A204.1 (cell line): ENCODE data around the gene ITFG1.
"Not testable (repeated sequence)": the region's sequence is repeated elsewhere in the genome, so short reads cannot be mapped to it uniquely, and the experiment has no call there.

Experiments
- FAIRE-seq: peaks from 2 replicates; lab custom pipeline; 2012; peaks lifted over from hg19 to GRCh38; lab: Jason Lieb, UNC

The ITFG1 gene

GRCh38 chr16:47236716-47237115 lies 224.1 kb downstream of the ITFG1 start:
- no peak for FAIRE-seq

DNA sequence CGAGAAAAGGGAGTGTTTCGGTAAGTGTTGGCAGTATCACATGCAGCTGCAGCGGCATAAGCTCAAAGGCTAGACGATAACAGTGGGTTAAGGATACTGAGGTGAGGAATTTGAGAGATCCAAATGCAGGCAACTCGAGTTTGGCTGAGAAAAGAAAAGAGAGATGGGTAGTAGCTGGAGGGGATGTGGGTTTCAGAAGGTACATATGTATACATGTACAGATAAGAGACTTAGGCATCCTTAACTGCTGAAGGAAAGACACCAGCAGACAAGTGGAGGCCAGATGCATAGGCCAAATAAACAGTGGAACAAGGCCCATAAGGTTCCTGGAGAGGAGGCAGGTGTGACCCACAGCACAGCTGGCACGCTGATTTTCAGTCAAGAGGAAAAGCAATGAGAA lies 230.6 kb downstream of the ITFG1 start:
- no peak for FAIRE-seq

- FAIRE-seq, result no peak
These were observed 231.5 kb downstream of the ITFG1 start for GRCh38 chr16:47229053-47230050.

DNA sequence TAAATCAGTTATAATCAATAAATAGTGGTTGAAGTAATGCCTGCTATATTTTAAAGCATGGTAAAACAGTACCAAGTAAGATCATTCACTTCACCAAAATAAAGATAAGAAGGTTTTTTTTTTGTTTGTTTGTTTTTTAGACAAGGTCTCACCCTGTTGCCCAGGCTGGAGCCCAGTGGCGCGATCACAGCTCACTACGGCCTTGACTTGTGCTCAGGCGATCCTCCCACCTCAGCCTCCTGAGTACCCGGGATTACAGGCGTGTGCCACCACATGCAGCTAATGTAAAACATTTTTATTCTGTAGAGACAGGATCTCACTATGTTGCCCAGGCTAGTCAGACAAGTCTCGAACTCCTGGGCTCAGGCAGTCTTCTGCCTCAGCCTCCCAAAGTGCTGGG lies 232.6 kb downstream of the ITFG1 start:
- no peak for FAIRE-seq

GRCh38 chr16:47213761-47214440 lies 247.0 kb downstream of the ITFG1 start:
- FAIRE-seq, result no peak

DNA sequence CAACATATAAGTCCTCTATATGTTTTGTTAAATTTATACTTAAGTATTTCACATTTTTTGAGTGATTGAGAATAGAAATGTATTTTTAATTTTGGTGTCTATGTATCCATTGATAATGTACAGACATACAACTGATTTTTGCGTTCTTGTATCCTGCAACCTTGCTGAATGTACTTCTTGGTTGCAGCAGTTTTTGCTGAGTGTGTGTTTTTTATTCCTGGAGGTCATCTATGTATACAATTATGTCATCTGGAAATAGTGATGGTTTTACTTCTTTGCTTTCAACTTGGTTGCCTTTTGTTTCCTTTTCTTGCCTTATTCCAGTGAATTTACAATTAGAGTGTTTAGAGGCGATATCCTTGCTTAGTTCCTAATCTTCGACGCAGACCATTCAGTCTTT lies 249.6 kb downstream of the ITFG1 start:
- FAIRE-seq, result no peak

DNA sequence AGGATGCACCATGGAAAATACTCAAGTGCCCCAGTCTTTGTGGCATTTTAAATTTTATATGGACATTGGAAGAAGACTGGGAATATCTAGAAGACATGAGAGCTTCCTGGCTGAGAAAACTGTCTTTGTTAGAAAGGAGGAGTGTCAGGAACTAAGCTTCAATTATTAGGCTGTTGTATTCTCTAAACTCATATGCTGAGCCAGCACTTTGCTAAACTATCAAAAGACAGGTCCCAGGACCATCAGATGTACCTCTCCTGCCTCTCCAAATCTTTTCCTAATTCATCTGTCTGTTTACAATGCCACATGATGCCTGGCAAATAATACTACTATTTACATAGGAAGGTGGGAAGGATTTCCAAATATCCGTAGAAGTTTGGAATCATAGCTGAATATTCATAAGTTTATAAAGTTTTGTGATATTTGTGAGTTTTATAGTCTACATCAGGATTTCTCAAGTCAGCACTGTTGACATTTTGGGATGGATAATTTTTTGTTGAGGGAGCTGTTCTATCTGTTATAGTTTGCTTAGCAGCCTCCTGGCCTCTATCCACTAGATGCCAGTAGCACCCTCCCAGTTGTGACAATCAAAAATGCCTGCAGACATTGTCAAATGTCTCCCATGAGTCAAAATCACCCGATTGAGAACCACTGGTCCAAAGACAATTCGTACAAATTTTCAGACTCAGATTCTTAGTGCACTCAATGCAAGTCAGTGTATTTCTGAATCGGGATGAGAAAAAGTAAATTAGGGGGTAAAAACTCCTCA lies 255.9 kb downstream of the ITFG1 start:
- no peak for FAIRE-seq

GRCh38 chr16:47203433-47203832 lies 257.4 kb downstream of the ITFG1 start:
- FAIRE-seq, result not testable (repeated sequence)

DNA sequence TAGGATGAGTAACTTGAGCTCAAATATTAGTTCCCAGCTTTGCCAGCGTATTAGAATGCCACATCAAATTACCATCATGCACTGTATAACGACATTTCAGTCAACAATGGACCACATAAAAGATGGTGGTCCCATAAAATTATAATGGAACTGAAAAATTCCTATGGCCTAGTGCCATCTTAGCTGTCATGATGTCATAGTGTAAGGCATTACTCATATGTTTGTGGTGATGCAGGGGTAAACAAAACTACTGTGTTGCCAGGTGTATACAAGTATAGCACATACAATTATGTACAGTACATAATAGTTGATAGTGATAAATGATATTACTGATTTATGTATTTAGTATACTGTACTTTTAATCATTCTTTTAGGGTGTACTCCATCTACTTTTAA lies 262.7 kb downstream of the ITFG1 start:
- no peak for FAIRE-seq

DNA sequence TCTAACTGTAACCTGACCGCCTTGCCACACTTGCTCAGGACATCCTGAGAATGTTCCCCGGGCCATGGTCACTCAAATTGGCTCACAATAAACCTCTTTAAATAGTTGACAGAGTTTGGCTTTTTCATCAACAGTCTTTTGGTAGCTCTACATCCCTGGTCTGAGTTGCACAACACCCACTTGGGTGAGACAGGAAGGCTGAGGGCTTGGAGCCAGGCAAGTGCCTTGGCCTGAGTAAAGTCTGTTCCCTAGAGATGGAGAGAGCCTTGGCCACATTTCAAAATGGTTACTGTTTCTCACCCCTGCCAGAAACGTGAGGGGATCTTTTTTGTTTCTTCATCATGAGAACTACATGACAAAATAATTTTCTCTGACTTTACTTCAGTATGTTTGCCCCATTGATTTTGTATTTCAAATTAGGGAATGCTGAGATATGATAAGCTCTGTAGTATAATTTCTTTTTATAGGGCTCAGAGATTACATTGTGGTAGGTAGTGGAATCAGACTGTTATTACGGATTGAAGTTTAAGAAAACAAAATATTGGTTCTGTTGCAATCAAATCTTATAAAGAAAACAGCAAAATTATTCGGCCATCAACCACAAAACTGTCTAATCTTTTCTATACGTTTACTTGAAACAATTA lies 263.2 kb downstream of the ITFG1 start:
- no peak for FAIRE-seq

DNA sequence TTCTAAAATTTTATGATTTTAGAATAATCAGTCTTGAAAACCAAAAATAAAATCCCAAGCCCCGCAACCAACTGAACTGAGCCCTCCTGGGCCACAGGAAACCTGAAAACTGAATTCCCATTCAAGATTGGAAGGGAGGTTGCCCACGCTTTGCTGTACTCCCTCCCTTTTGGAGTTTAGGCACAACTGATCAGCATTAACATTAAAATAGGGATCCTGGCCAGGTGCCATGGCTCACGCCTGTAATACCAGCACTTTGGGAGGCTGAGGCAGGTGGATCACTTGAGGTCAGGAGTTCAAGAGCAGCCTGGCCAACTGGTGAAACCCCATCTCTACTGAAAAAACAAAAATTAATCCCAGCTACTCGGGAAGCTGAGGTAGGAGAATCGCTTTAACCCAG lies 264.4 kb downstream of the ITFG1 start:
- no peak for FAIRE-seq

DNA sequence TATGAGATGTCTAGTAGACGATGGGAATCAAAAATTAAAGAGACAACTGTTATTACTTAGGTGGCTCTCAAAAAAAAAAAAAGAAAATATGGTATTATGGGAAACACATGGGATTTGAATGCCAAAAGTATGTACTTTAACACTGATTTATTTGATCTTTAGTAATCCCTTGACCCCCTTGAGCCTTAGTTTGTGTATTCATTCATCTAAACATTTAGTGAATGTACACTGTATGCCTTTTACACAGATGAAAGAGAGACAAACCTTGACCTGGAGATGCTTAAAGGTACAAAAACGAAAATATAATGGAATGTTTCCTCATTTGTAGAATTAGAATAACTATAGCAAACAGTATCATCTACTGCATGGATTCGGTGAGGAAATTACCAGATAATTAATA lies 278.5 kb downstream of the ITFG1 start:
- no peak for FAIRE-seq

DNA sequence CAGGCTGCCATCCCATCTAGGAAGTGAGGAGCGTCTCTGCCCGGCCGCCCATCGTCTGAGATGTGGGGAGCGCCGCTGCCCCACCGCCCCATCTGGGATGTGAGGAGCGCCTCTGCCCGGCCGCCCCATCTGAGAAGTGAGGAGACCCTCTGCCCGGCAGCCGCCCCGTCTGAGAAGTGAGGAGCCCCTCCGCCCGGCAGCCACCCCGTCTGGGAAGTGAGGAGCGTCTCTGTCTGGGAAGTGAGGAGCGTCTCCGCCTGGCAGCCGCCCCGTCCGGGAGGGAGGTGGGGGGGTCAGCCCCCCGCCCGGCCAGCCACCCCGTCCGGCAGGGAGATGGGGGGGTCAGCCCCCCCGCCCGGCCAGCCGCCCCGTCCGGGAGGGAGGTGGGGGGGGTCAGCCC lies 279.8 kb downstream of the ITFG1 start:
- FAIRE-seq, result not testable (repeated sequence)

DNA sequence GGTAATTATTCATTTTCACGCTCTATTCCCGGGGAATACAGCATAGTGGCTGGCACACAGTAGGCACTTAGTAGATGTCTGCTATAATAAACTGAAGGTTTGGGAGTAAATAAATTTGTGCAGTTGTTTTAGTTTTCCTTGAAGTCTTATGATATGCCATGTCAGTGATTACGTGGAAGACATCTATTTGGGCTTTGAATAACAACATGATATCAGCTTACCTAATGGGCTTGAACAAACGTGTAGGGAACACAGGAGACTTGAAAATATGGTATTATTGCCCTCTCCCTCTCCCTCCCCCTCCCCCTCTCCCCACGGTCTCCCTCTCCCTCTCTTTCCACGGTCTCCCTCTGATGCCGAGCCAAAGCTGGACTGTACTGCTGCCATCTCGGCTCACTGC lies 280.8 kb downstream of the ITFG1 start:
- no peak for FAIRE-seq

DNA sequence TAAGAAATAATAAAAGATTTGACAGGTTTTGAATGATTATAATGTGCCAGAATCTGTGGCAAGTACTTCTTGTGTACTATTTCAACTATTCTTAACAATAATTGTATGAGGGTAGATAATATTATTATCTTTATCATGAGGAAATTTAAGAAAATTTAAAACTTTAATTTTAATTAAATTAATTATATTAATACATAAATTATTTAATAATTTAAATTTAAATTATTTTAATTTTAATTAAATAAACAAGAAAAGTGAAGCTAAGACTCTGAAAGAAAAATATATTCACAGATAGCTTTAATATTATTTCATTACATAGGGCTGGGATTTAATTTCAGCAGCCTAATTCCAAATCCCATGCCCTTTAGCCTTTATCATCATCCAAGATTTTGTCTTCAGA lies 285.7 kb downstream of the ITFG1 start:
- FAIRE-seq, result peak; percentile 96

- FAIRE-seq, result no peak
These were observed 298.0 kb downstream of the ITFG1 start for GRCh38 chr16:47162670-47163420.

- no peak for FAIRE-seq
These were observed 299.4 kb downstream of the ITFG1 start for GRCh38 chr16:47161464-47161863.

DNA sequence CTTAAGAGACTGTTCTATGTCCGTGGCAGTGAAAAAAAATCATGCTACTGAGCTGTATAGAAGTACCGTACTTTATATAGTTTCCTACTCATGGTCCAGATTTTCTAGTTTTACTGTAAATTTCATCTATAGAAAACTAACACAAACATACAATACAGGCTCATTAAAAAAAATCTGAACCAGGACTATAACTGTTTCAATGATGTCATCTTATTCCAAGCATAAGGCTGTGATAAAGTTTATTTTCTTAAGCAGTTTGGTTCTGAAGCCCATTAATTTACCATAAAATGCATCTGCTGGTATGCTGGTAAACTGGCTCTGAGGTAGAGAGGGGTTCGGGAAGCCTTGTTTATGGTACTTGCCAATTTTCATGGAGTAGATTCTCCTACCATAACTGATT lies 300.4 kb downstream of the ITFG1 start:
- no peak for FAIRE-seq

DNA sequence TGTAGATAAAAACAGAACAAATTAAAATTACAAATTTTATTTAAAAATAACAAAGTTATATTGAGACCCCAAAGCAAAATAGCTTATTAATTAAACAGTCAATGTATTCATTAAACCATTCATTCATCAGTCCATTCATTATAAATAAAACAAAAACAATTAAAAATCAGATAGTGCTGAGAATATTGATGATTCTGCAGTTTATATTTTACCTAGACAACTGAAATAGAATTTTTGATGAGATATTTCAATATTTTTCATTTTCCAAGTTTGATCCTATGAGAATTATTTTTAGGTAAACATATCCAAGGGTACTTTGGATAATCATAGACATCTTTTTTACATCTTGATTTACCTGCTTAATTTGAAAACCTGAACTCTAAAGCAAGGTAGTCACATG lies 301.9 kb downstream of the ITFG1 start:
- peak; percentile 32 for FAIRE-seq

DNA sequence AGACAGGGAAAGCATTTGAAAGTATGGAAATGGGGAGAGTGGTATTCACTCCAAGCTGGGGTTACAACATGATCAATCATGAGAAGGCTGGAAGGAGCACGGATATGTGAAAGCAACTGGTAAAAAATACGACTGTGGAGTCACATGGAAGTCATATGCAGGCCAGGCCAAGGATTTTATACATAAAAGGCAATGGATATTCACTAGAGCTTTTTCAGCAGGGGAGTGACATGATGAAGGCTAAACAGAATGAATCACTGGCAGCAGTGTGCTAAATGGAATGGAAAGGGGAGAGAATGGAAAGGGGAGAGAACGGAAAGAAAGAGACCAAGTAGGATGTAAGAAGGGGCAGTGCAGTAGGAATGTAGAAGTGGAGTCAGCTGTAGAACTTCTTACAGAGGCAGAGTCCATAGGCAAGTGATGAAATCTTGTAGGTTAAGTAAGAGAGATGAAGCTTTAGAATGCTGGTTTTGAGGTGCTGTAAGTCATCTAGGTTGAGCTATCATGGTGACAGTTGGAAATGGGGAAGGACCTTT lies 304.1 kb downstream of the ITFG1 start:
- FAIRE-seq, result no peak

GRCh38 chr16:47152501-47152900 lies 308.4 kb downstream of the ITFG1 start:
- not testable (repeated sequence) for FAIRE-seq
